ENCODE data around the gene POC1B. TPM values are rescaled to one million over a fixed set of nuclear protein-coding genes. Genes with fewer than 3 reads are reported as not detected.

POC1B gene
- polyA plus RNA-seq, 1 donor (not counting 4 experiments of a cell fraction or from before 2014, with no cell fraction given), result 16.4 TPM

GRCh38 chr12:89504560-89505346, 21.1 kb downstream of the POC1B start:
- Histone ChIP-seq H2AFZ (ENCODE audit: control insufficient read depth, low read length) (no peak overlapping the region), H3K36me3 (ENCODE audit: control insufficient read depth in 2 of 2, extremely low read depth in 1 of 2, insufficient read depth in 2 of 2, low read length in 2 of 2) (no peaks in the 10 kb centered on the region), H3K9me3 (ENCODE audit: control insufficient read depth, low read depth, low read length) (no peaks in the 10 kb centered on the region), H3K4me3 (ENCODE audit: control insufficient read depth in 2 of 3, extremely low read depth in 1 of 3, insufficient read depth in 2 of 3, low read depth in 1 of 3, low read length in 3 of 3) (no peak overlapping the region), H3K9ac (ENCODE audit: control insufficient read depth, extremely low read depth, insufficient read depth, low read length) (no peak overlapping the region), H3K79me2 (ENCODE audit: control insufficient read depth, insufficient read depth, low read length) (no peaks in the 10 kb centered on the region), H3K27ac (ENCODE audit: control insufficient read depth, insufficient read depth, low read length) (no peak overlapping the region), H3K27me3 (ENCODE audit: control insufficient read depth, extremely low read depth, insufficient read depth, low read length) (no peaks in the 10 kb centered on the region), H3K4me1 (ENCODE audit: control insufficient read depth, extremely low read depth, insufficient read depth, low read length) (no peaks in the 10 kb centered on the region), H3K9me1 (ENCODE audit: control insufficient read depth, extremely low read depth, insufficient read depth, low read length) (no peaks in the 10 kb centered on the region), H4K20me1 (ENCODE audit: control insufficient read depth, extremely low read depth, insufficient read depth, low read length) (no peaks in the 10 kb centered on the region), H3K4me2 (ENCODE audit: control insufficient read depth, extremely low read depth, insufficient read depth, low read depth, low read length) (no peak overlapping the region)
- no peak for TF ChIP-seq EZH2 (IDR thresholded peaks at IDR 0.05; ENCODE audit: low read length)
- TF ChIP-seq CTCF (optimal IDR thresholded peaks at IDR 0.05 in 1 of 3, IDR thresholded peaks at IDR 0.05 in 1 of 3, conservative IDR thresholded peaks at IDR 0.05 in 1 of 3; ENCODE audit: extremely low read depth in 1 of 3, insufficient read depth in 2 of 3, low read length in 3 of 3), result no peak
- dilution Hi-C loops (cut with MboI; ENCODE audit: extremely low pct_ligation_motif_present, low sequenced_read_pairs), result no loop called here
- no peak for FAIRE-seq
- no peak for DNase-seq (ENCODE audit: low read depth, low spot score)

GRCh38 chr12:89501793-89502192, 24.1 kb downstream of the POC1B start:
- TF ChIP-seq CTCF (optimal IDR thresholded peaks at IDR 0.05 in 1 of 3, IDR thresholded peaks at IDR 0.05 in 1 of 3, conservative IDR thresholded peaks at IDR 0.05 in 1 of 3; ENCODE audit: extremely low read depth in 1 of 3, insufficient read depth in 2 of 3, low read length in 3 of 3), result no peak
- TF ChIP-seq EZH2 (IDR thresholded peaks at IDR 0.05; ENCODE audit: low read length), result no peak
- Histone ChIP-seq H3K9me1 (ENCODE audit: control insufficient read depth, extremely low read depth, insufficient read depth, low read length) (no peaks in the 10 kb centered on the region), H3K79me2 (ENCODE audit: control insufficient read depth, insufficient read depth, low read length) (no peaks in the 10 kb centered on the region), H3K4me3 (ENCODE audit: control insufficient read depth in 2 of 3, extremely low read depth in 1 of 3, insufficient read depth in 2 of 3, low read depth in 1 of 3, low read length in 3 of 3) (no peak overlapping the region), H3K27me3 (ENCODE audit: control insufficient read depth, extremely low read depth, insufficient read depth, low read length) (no peaks in the 10 kb centered on the region), H3K9ac (ENCODE audit: control insufficient read depth, extremely low read depth, insufficient read depth, low read length) (no peak overlapping the region), H3K36me3 (ENCODE audit: control insufficient read depth in 2 of 2, extremely low read depth in 1 of 2, insufficient read depth in 2 of 2, low read length in 2 of 2) (no peaks in the 10 kb centered on the region), H3K4me1 (ENCODE audit: control insufficient read depth, extremely low read depth, insufficient read depth, low read length) (no peaks in the 10 kb centered on the region), H4K20me1 (ENCODE audit: control insufficient read depth, extremely low read depth, insufficient read depth, low read length) (no peaks in the 10 kb centered on the region), H3K27ac (ENCODE audit: control insufficient read depth, insufficient read depth, low read length) (no peak overlapping the region), H3K9me3 (ENCODE audit: control insufficient read depth, low read depth, low read length) (no peaks in the 10 kb centered on the region), H3K4me2 (ENCODE audit: control insufficient read depth, extremely low read depth, insufficient read depth, low read depth, low read length) (no peak overlapping the region), H2AFZ (ENCODE audit: control insufficient read depth, low read length) (no peak overlapping the region)
- dilution Hi-C loops (cut with MboI; ENCODE audit: extremely low pct_ligation_motif_present, low sequenced_read_pairs), result no loop called here
- FAIRE-seq, result no peak
- DNase-seq (ENCODE audit: low read depth, low spot score), result no peak

Data from keratinocyte (primary cell).